NAMALWA (cell line): ENCODE measurements around the gene KRTAP4-3.
"Not testable (repeated sequence)": the region's sequence is repeated elsewhere in the genome, so short reads cannot be mapped to it uniquely, and the experiment has no call there.

Experiments used
- DNase-seq: peaks from one replicate; pipeline ENCODE4 v3.0.0-alpha.2; 2015; ENCODE audit warnings: low spot score

The KRTAP4-3 gene

GRCh38 chr17:41151525-41151924, 16.5 kb downstream of the KRTAP4-3 start:
- no peak for DNase-seq

DNA sequence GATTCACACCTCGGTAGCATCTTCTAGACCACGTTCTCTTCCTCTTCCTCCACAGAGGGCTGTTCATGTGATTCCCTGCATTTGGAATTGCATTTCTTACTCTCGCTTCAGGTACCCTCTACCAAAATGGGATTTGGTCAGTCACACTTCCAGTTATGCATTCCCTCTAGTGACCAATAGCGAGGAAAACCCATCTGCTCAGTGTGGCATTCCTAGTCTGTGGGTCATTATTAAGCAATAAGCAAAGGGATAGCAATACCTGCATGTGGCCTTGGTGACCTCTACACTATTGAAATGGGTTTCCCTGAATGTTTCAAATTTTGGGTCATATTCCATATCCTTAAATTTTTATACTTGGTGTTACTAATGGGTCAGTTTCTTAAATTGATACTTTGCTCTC, 18.0 kb downstream of the KRTAP4-3 start:
- DNase-seq, result no peak

GRCh38 chr17:41149652-41149985, 18.4 kb downstream of the KRTAP4-3 start, which contains the start of gene KRTAP4-5:
KRTAP4-5 (minus strand) TSS chr17:41149825; CDS start chr17:41149767, 58 bp downstream.
- no peak for DNase-seq

DNA sequence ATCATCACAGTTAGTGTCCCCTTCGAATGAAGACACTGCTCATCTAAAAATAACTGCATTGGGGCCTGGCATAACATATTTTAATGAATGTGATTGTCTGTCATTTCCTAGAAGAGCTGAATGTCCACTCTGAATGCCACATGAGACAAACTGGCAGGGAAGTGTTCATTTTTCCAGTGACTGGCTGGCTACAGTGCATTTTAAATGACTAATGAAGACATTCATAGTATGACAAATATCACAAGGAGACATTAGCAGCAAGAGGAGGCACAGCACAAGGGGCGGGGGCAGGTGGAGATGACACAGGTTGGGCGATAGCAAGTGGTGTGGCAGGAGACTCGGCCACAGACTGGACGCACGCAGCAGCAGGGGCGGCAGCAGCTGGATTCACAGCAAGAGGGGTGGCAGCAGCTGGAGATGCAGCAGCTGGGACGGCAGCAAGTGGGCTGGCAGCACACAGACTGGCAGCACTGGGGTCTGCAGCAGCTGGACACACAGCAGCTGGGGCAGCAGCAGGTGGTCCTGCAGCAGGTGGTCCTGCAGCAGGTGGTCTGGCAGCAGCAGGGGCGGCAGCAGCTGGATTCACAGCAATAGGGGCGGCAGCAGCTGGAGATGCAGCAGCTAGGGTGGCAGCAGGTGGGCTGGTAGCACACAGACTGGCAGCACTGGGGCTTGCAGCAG, 18.9 kb downstream of the KRTAP4-3 start:
- not testable (repeated sequence) for DNase-seq

DNA sequence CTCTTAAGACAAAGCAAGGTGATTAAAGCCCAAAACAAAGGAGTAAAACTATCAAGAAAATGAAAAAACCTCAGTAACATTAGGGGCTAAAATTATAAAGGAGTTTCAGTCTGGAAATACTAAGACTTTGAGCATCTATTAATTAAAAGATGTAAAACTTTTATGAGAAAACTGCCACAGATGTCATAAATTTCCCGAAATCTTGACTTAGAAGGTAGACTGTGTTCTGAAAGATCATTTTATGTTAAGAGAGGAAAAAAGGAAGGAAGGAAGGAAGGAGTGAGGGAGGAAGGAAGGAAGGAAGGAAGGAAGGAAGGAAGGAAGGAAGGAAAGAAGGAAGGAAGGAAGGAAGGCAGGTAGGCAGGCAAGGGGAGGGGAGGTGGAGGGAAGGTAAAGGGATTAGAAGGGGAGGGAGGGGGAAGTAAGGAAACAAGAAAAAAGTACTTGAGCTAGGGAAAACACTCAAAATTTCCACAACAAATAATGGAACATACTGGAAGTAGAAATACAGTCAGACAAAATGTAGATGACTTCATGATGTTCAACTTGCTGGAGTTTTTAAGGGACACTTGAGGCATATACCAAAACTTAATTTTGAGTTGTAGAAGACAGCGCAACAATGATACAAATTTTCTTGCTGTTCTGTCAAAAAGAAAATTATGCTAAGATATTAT, 20.4 kb downstream of the KRTAP4-3 start:
- DNase-seq, result no peak

DNA sequence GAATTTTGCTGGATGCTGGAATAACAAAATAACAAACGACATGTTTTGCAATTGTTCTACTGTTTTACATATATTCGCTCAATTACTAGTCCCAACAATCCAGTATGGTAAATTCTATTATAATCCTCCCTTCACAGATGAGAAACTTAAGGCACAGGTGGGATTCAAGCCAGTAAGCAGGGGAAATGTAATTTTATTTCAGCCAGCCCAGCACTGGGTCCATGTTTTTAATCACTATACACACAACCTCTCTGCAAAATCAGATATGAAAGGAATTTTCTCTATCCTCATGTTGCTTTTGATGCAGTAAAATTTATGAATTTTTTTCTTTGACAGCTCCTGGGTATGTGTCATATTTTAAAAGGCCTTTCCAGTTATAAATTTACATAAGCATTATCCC, 22.8 kb downstream of the KRTAP4-3 start:
- DNase-seq, result no peak

- DNase-seq, result no peak
Measured at GRCh38 chr17:41144846-41145245, 23.2 kb downstream of the KRTAP4-3 start.

DNA sequence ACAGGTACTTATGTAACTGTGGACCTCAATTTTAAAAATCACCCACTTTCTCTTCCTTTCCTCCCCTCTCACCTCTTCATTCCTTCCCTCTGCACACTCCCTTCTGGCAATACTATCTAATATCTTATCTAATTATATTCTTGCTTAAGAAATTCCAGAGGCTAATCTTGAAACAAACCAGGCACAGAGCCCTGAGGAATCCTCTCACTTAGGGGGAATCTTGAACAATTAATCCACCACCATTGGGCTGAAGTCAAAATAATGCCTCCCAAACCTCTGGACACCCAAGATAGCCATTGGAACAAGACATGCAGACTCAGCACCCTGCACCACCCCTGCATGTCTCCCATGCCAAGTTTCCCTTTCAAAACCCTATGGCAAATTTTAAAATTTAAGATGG, 26.7 kb downstream of the KRTAP4-3 start:
- no peak for DNase-seq

- no peak for DNase-seq
Measured at GRCh38 chr17:41140360-41141131, 27.5 kb downstream of the KRTAP4-3 start, which contains the start of gene KRTAP4-6. KRTAP4-6 (minus strand) TSS chr17:41140544; CDS start chr17:41140487, 57 bp downstream.

- DNase-seq, result not testable (repeated sequence)
Measured at GRCh38 chr17:41139865-41140264, 28.2 kb downstream of the KRTAP4-3 start.

DNA sequence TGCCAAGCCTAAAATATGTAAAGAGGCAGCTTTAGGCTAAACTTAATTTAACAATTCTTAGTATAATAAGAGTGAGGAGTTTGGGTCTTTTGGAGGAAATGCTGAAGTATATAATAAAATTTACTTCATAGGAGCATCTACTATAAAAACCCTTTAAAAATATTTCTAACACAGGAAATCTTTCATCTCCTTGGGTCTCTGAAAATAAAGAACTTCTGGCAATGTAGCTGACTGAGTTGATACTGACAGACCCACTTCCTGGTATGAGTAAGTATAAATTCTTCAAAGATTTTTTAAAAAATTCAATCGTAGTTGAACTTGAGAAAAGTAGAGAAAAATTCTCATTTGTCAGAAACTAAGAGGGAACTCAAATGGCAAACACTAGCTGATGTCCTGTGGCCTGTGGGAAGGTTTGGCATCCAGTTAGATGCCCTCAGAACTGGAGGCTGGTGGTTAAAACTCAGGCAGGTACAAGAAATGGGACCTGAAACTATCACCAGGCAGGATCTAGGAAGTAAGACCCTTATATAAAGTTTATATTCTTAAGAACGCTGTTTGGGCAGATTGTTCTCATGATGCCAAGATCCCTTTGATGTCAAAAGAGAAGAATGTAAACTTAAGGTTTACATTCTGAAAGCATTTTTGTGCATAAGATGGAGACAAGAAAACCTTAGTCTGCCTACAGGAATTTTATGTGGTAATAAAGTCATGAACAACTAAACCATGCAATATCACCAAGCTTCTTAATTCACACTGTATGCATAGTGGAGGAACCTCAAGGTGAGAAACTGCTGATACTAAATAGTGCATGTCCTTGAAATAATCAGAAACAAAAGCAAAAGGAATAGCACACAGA, 33.9 kb downstream of the KRTAP4-3 start:
- DNase-seq, result no peak

GRCh38 chr17:41131979-41132378, 36.0 kb downstream of the KRTAP4-3 start:
- no peak for DNase-seq

GRCh38 chr17:41127371-41127770, 40.6 kb downstream of the KRTAP4-3 start:
- no peak for DNase-seq

GRCh38 chr17:41126412-41126811, 41.6 kb downstream of the KRTAP4-3 start:
- no peak for DNase-seq

GRCh38 chr17:41125064-41125463, 43.0 kb downstream of the KRTAP4-3 start:
- no peak for DNase-seq

DNA sequence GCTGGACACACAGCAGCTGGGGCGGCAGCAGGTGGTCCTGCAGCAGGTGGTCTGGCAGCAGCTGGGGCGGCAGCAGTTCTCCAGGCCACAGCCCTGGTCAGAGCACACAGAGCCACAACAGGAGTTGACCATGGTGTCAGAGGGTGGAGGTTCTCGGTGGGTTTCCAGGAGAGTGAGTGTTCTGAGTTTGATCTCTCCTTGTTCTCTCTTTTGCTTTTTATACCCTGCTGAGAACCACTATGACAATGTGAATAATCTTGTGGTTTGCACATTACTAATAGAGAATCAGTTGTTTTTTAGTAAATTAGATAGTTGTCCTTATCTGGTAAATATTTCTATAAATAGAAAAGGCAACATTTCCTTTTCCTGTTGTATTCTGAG, 44.0 kb downstream of the KRTAP4-3 start, which contains the start of gene KRTAP4-12:
Gene KRTAP4-12, minus strand, starts transcription at position 192 of the 381 bp plus-strand sequence. Its CDS starts 60 bp downstream, at position 132.
- not testable (repeated sequence) for DNase-seq

- not testable (repeated sequence) for DNase-seq
Measured at GRCh38 chr17:41123292-41123990, 44.6 kb downstream of the KRTAP4-3 start.

GRCh38 chr17:41121742-41122141, 46.3 kb downstream of the KRTAP4-3 start:
- DNase-seq, result no peak

GRCh38 chr17:41119696-41120690, 48.0 kb downstream of the KRTAP4-3 start:
- DNase-seq, result peak; percentile 15

- no peak for DNase-seq
Measured at GRCh38 chr17:41118721-41119120, 49.3 kb downstream of the KRTAP4-3 start.
